Mammary epithelial cell (primary cell): ENCODE measurements around the gene PLEKHJ1.

Source experiments
- CTCF ChIP-seq, 2 donors: IDR thresholded peaks in 1 of 2; conservative IDR thresholded peaks in 1 of 2; 2 replicates each; pipeline ENCODE4 v1.5.1; 2011 to 2012; ENCODE audit warnings: inconsistent platforms in 2 of 2, low read length in 2 of 2, mild to moderate bottlenecking in 2 of 2, control low read depth in 1 of 2, low read depth in 1 of 2; ENCODE audit not compliant: insufficient read depth in 1 of 2; ENCODE audit errors: extremely low read depth in 1 of 2
- EZH2 ChIP-seq: IDR thresholded peaks from 2 replicates; pipeline ENCODE4 v1.6.1; 2012; ENCODE audit warnings: low read length, inconsistent platforms, borderline replicate concordance

GRCh38 chr19:2188708-2189385, 47.3 kb downstream of the PLEKHJ1 start:
- TF ChIP-seq CTCF (conservative IDR thresholded peaks at IDR 0.05 in 1 of 2, IDR thresholded peaks at IDR 0.05 in 1 of 2; ENCODE audit: extremely low read depth in 1 of 2, insufficient read depth in 1 of 2, low read depth in 1 of 2, low read length in 2 of 2) (no peak), EZH2 (no peak)
